PFSK-1 (cell line): ENCODE results near the gene CRBN.

Experiments
- POLR2AphosphoS5 ChIP-seq: IDR thresholded peaks from 2 replicates; pipeline ENCODE4 v1.6.1; 2012; ENCODE audit warnings: low read depth, mild to moderate bottlenecking, control low read depth, low read length, moderate library complexity
- TAF1 ChIP-seq: IDR thresholded peaks from 2 replicates; pipeline ENCODE4 v1.6.1; 2012; ENCODE audit warnings: low read length, control low read depth, borderline replicate concordance; ENCODE audit not compliant: insufficient read depth

GRCh38 chr3:3105246-3105645, 74.2 kb downstream of the CRBN start:
- TF ChIP-seq TAF1 (no peak), POLR2AphosphoS5 (no peak)
